Osteoblast (primary cell): ENCODE results near the gene TF. TPM values are rescaled to one million over a fixed set of nuclear protein-coding genes. Genes with fewer than 3 reads are reported as not detected.

Experiments
- DNase-seq: peaks from one replicate; pipeline ENCODE4 v3.0.0; 2011; ENCODE audit warnings: low spot score, mixed read lengths; ENCODE audit not compliant: insufficient read length; ENCODE audit errors: missing footprints
- H2AFZ ChIP-seq: 2 replicates; pipeline ENCODE4 v1.6.0; 2011; ENCODE audit warnings: mild to moderate bottlenecking, low read length
- H3K27ac ChIP-seq: 2 replicates; pipeline ENCODE4 v1.5.1; 2011; ENCODE audit warnings: mild to moderate bottlenecking, low read depth, low read length, moderate library complexity
- H3K27me3 ChIP-seq: 2 replicates; pipeline ENCODE4 v1.6.0; 2012; ENCODE audit warnings: mild to moderate bottlenecking, control low read depth, inconsistent platforms, low read length, moderate library complexity; ENCODE audit not compliant: insufficient read depth
- H3K36me3 ChIP-seq: 2 replicates; pipeline ENCODE4 v1.5.1; 2011; ENCODE audit warnings: mild to moderate bottlenecking, low read length, control low read depth, moderate library complexity; ENCODE audit not compliant: insufficient read depth
- H3K4me1 ChIP-seq: 2 replicates; pipeline ENCODE4 v1.5.1; 2011; ENCODE audit warnings: mild to moderate bottlenecking, low read length, control low read depth, moderate library complexity; ENCODE audit not compliant: insufficient read depth
- H3K4me2 ChIP-seq: 2 replicates; pipeline ENCODE4 v1.6.0; 2011; ENCODE audit warnings: mild to moderate bottlenecking, low read length; ENCODE audit not compliant: insufficient read depth
- H3K4me3 ChIP-seq: fragments of 200-600 bp; sonication (generic); 3 replicates; pipeline ENCODE4 v1.5.1; 2012; ENCODE audit warnings: mild to moderate bottlenecking, low read length, inconsistent platforms; ENCODE audit not compliant: insufficient read depth
- H3K79me2 ChIP-seq: 2 replicates; pipeline ENCODE4 v1.6.0; 2012; ENCODE audit warnings: mild to moderate bottlenecking, low read length, control low read depth, inconsistent platforms; ENCODE audit not compliant: insufficient read depth
- H3K9me3 ChIP-seq: 2 replicates; pipeline ENCODE4 v1.5.1; 2011; ENCODE audit warnings: low read depth, low read length, control low read depth
- H4K20me1 ChIP-seq: 2 replicates; pipeline ENCODE4 v1.6.0; 2012; ENCODE audit warnings: mild to moderate bottlenecking, low read length, control low read depth; ENCODE audit not compliant: insufficient read depth
- CTCF ChIP-seq: IDR thresholded peaks from 2 replicates; pipeline ENCODE4 v1.5.1; 2011; ENCODE audit warnings: mild to moderate bottlenecking, low read depth, low read length, moderate library complexity; ENCODE audit errors: extremely low read depth
- total RNA-seq: library from RNA; depleted of rRNA; stranded (reverse); fragments of >200 nt; gene quantifications from 2 replicates; pipeline ENCODE4 v1.2.3, GENCODE V29; 2012

TF gene
- total RNA-seq, 1 donor = 0.36 TPM

- peak overlapping the region; percentile 96 for H3K4me2 ChIP-seq
- peak overlapping the region; percentile 89 for H3K4me3 ChIP-seq
- peaks cover 18% of the 10 kb centered on the region for H3K36me3 ChIP-seq
- peaks cover 10% of the 10 kb centered on the region for H3K4me1 ChIP-seq
- H3K79me2 ChIP-seq = peaks cover 26% of the 10 kb centered on the region
- peak overlapping the region; percentile 96 for H2AFZ ChIP-seq
- H3K27ac ChIP-seq = no peak overlapping the region
- peaks cover 3% of the 10 kb centered on the region for H3K27me3 ChIP-seq
- no peak for DNase-seq
- TF ChIP-seq CTCF = no peak
- peaks cover 5% of the 10 kb centered on the region for H4K20me1 ChIP-seq
- no peaks in the 10 kb centered on the region for H3K9me3 ChIP-seq
Observed at GRCh38 chr3:133804896-133805295, 58.7 kb downstream of the TF start.

DNA sequence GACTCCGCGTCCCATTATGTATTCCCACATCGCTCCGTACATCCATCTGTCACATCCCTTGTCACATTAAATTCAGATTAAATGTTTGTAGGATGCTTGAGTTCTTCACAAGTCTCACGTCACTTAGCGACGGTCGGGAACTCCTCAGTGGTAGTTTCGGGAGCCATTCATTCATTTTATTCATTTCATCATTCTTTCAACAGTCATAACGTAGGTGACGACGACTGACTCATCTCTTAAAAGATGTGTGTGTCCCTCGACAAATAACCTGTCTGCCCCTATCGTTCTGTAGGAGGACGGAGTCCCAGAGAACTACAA is 59.1 kb downstream of the TF start:
- Histone ChIP-seq H3K36me3 (peaks cover 23% of the 10 kb centered on the region), H3K79me2 (peaks cover 26% of the 10 kb centered on the region), H3K4me2 (peak overlapping the region; percentile 96), H4K20me1 (peaks cover 5% of the 10 kb centered on the region), H3K27ac (no peak overlapping the region), H3K9me3 (no peaks in the 10 kb centered on the region), H3K4me3 (peak overlapping the region; percentile 89), H3K27me3 (peaks cover 3% of the 10 kb centered on the region), H2AFZ (peak overlapping the region; percentile 96), H3K4me1 (peaks cover 10% of the 10 kb centered on the region)
- DNase-seq = no peak
- TF ChIP-seq CTCF = no peak

DNA sequence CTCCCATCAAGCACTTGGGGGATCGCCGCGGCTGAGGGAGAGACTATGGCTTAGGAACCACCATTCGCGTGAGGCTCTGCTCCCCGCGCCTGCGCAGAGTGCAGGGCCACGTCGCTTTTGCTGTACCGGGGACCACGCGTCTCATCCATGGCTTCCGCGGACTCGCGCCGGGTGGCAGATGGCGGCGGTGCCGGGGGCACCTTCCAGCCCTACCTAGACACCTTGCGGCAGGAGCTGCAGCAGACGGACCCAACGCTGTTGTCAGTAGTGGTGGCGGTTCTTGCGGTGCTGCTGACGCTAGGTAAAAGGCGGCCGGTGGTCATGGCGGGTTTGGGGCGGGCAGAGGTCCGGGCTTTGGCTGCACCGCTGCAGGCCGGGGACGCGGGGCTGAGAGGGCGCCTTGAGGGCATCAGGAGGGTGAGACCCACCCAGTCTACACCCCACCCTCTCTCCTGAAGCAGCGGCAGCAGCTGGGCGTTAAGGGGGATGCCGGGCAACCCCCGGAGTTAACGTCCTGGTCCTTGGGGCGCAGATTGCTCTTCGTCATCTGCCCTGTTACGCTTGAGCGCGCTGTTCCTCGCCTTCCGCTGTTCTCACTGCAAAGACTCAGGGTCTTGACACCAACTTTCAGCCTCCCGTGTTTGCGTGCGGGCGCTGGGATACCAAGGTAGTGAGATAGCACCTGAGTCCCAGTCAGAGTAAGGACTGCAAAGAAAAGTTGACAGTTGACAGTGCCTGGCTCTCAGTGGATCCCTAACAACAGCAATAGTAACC is 59.7 kb downstream of the TF start, which contains the start of gene SRPRB:
SRPRB (plus strand) TSS at position 114 of the 774 bp plus-strand sequence; CDS start at position 148, 34 bp downstream.
- DNase-seq = peak; percentile 96
- Histone ChIP-seq H4K20me1 (peaks cover 6% of the 10 kb centered on the region), H3K4me3 (peak within 1 kb of the TSS; percentile 89), H3K79me2 (peaks cover 28% of the 10 kb centered on the region), H3K9me3 (no peaks in the 10 kb centered on the region), H3K27ac (peak within 1 kb of the TSS; percentile 80), H3K4me2 (peak within 1 kb of the TSS; percentile 96), H2AFZ (peak within 1 kb of the TSS; percentile 96), H3K36me3 (peaks cover 28% of the 10 kb centered on the region), H3K27me3 (peaks cover 3% of the 10 kb centered on the region), H3K4me1 (peaks cover 10% of the 10 kb centered on the region)
- TF ChIP-seq CTCF = no peak

DNA sequence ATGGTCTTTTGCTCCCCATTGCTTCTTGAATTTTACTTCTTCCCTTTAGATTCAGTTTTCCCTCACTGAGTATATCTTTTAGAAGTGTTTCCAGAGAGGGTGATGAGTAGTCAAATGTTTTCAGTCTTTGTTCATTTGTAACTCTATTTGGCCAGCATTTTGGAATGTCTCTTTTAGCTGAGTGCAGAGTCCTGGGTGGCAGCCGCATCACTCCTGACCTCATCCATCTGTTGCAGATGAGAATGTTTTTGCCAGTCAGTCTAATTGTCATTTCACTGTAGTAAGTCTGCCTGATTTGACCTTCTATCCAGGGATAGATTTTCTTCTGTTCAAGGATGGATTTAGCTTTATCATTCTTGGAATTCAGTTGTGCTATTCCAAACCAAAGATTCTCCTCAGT is 66.7 kb downstream of the TF start:
- peaks cover 7% of the 10 kb centered on the region for H3K4me1 ChIP-seq
- H3K9me3 ChIP-seq = no peaks in the 10 kb centered on the region
- DNase-seq = no peak
- H3K27me3 ChIP-seq = no peaks in the 10 kb centered on the region
- H3K36me3 ChIP-seq = peaks cover 75% of the 10 kb centered on the region
- no peak overlapping the region for H2AFZ ChIP-seq
- no peak for TF ChIP-seq CTCF
- H3K79me2 ChIP-seq = peaks cover 9% of the 10 kb centered on the region
- no peak overlapping the region for H3K4me3 ChIP-seq
- H4K20me1 ChIP-seq = peaks cover 17% of the 10 kb centered on the region
- peak overlapping the region; percentile 30 for H3K27ac ChIP-seq
- H3K4me2 ChIP-seq = no peak overlapping the region
